GM18858 (cell line): Measurements from ENCODE around the gene ZBTB16.

Experiments used
- ATAC-seq: cut with Tn5 transposase; IDR thresholded peaks from one replicate; pipeline ENCODE4 v1.9.1; 2021; ENCODE audit not compliant: unreplicated experiment

The ZBTB16 gene

GRCh38 chr11:114063829-114064201, 4.3 kb downstream of the ZBTB16 start:
- no peak for ATAC-seq

DNA sequence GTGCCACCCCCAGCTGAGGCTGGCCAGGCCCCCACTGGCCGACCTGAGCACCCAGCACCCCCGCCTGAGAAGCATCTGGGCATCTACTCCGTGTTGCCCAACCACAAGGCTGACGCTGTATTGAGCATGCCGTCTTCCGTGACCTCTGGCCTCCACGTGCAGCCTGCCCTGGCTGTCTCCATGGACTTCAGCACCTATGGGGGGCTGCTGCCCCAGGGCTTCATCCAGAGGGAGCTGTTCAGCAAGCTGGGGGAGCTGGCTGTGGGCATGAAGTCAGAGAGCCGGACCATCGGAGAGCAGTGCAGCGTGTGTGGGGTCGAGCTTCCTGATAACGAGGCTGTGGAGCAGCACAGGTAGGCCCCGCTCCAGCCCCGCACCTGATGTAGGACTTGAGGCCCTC, 4.7 kb downstream of the ZBTB16 start:
- no peak for ATAC-seq

- no peak for ATAC-seq
Measured at GRCh38 chr11:114065094-114065493, 5.6 kb downstream of the ZBTB16 start.

DNA sequence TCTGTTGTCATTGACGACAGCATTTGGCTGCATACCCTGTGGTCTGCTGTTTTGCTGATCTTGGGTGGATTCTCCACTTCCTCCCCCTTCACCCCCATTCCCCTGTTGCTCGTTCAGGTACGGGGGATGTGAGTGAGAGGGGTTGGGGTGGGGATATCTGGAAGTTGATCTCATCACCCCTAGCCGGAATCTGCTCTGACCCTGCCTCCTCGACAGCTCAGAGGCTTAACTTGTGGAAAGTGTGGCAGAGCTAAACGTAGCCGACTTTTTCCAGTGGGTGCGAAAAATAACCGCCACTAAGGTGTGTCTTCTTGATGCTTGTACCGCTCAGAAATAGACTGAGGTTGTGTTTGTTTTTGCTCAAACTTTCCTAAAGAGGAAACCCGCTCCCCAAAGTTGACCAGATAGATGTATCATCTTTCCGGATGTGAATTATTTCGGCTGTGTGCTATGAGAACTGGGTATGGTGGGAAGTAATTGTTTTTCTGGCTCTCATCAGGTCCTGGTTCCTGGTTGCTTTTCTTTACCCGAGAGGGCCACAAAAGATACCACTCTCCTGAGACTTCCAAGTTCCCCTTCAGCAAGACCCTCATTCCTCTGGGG, 6.6 kb downstream of the ZBTB16 start:
- ATAC-seq, result no peak

- no peak for ATAC-seq
Measured at GRCh38 chr11:114068327-114068726, 8.8 kb downstream of the ZBTB16 start.

DNA sequence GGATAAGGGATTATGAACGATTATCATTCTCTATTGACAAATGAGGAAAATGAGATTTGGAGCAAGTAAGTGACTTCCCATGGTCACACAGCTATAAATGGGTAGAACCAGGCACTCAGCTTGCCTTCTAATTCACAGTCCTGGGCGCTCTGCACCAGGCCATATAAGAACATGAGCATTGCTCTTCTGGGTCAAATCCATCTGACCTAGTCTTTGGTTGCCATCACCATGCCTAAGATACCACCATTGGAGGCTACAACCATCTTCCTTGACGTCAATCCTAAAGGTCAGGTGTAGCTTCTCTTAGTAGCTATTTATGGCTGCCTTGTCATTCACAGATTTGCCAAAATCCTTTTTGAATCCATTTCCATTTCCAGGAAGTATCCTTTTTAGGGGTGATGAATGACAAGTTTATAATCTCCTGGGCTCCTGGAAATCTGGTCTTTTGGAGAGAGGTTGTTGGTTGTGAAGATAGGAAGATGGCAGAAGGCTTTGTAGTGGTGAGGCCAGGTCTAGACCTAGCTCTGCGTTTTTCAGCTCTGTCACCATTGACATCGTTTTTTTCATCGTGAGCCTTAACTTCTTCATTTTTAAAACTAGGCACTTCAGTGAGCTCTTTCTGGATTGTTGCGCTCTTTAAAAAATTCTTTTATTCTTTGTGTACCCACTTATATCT, 11.1 kb downstream of the ZBTB16 start:
- ATAC-seq, result no peak

- no peak for ATAC-seq
Measured at GRCh38 chr11:114073007-114073827, 13.7 kb downstream of the ZBTB16 start.

DNA sequence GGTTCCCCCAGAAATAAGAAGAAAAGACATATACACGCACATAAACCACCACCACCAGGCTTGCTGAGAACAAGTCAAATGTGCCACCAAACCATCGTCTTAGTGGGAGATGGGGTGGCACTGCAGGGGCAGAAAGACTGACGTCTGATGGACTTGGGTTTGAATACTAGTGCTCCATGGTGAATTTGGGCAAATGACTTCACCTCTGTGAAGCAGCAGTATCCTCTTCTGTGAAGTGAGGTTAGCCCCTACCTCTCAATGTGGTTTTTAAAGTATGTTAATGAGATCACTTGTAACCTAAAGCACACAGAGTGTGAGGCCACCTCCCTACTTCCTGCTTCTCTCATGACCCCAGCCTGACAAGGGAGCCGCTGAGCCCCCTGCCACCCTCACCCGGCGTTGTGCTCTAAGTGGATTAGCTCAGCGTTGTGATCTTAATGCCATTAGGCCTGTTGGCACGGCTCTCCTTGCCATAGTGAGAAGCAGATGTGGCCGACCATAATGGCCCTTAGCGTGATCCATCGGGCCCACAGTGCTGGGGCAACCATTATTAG, 14.4 kb downstream of the ZBTB16 start:
- ATAC-seq, result no peak

- no peak for ATAC-seq
Measured at GRCh38 chr11:114074546-114075343, 15.2 kb downstream of the ZBTB16 start.

GRCh38 chr11:114075344-114075610, 15.8 kb downstream of the ZBTB16 start:
- ATAC-seq, result no peak

DNA sequence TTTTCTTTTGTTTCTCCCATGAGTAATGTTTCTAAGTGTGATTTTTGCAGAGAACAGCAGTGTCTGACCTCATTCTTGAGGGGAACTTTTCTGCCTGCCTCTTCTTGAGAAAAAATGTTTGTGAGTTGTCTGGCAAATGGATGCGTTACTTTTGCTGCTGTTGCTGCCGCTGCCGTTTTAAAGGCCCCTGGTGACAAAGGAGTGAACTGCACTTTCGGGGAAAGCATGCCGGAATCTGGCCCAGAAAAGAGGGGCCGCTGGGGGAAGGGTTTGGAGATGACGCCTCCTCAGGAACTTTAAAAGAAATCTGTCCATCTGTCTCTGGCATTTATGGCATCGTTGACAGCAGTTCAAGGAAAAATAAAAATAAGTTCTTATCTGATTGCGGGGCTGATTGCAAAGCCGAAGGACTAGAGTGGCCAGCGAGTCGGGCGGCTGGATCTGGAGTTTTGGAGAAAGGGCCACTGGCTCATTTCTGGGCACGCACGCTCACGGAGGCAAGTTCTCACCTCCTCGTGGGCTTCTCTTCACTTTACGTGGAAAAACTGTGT, 16.5 kb downstream of the ZBTB16 start:
- ATAC-seq, result no peak

- ATAC-seq, result no peak
Measured at GRCh38 chr11:114076921-114077331, 17.4 kb downstream of the ZBTB16 start.

DNA sequence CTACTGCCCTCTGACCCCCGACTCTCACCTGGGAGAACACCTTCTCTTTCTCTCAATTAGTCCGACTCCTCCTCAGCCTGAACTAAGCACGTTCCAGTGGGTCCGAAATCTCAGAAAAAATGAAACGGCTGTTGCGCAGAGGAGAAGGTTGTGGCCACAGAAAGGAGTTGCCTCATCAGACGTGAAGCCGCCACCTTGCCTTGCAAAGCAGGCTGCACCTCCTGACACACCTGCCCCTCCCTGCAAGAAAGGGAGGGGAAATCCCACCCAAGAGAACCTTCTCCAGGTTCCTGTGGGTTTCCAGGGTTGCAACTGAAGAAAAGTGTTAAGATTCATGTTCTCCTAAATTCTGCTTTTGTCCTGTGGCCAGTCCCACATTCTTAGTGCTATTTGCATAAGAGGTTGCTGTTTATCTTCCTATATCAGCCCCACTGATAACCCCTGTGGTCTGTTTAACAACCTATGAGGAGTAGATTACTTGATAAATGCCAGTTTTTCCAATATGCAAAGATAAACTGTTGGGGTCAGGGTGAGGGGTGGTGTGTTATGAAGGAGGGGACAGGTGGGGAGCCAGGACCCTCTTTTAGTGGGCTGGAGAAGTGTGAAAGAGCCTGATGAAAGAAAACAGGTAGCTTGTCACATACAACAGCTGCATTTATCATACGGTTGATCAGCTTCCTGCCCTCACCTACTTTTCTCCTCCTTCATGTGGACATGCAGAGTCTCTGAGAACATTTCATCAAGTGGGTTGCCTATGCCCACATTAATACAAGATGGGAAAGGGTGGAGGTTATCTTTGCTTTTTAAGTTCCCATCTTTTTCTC, 18.2 kb downstream of the ZBTB16 start:
- no peak for ATAC-seq

GRCh38 chr11:114078423-114078822, 18.9 kb downstream of the ZBTB16 start:
- ATAC-seq, result no peak

GRCh38 chr11:114079511-114080065, 20.1 kb downstream of the ZBTB16 start:
- no peak for ATAC-seq

GRCh38 chr11:114080219-114080618, 20.7 kb downstream of the ZBTB16 start:
- ATAC-seq, result no peak

DNA sequence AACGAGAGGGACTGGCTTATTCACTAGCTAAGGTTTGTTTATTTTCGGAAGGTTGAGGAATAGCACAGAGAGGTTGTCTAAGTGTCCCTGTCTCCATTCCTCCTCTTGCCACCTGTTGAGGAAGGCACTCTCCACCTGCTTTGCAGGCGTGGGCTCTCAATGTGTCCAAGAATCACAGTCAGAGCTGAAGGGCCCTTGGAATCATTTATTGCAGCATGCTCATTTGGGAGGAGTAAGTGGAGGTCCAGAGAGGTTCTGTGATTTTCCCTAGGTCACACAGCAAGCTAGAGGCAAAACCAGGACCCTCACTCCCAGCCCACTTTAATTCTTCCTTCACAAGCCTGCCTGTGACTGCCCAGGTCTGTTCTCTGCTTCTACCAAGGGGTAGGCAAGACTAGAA, 21.3 kb downstream of the ZBTB16 start:
- no peak for ATAC-seq

DNA sequence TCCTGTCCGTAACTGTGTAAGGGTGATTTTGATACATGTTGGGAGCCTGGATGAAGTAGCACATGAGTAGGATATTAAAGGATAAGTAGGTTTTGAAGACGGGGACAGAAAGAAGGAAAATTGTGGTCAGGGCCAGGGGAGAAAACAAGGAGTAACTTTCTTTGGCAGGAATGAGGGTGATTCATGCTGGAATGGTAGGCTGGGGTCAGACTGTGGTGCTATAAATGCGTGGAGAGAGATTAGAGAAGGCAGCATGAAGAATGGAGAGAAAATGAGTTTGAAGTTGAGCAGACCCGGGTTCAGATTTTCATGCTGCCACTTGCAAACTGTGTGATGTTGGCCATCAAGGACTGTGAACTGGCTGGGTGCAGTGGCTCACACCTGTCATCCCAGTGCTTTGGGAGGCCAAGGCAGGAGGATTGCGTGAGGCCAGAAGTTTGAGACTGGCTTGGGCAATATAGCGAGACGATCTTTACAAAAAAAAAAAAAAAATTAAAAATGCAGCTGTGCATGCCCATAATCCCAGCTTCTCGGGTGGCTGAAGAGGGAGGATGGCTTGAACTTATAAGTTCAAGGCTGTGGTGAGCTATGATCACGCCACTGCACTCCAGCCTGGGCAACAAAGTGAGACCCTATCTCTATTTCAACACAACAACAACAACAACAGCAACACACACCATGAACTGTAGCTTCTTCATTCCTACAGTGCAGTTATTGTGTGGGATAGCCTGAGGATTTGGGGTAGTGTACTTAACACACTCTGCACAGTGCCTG, 22.3 kb downstream of the ZBTB16 start:
- ATAC-seq, result no peak

DNA sequence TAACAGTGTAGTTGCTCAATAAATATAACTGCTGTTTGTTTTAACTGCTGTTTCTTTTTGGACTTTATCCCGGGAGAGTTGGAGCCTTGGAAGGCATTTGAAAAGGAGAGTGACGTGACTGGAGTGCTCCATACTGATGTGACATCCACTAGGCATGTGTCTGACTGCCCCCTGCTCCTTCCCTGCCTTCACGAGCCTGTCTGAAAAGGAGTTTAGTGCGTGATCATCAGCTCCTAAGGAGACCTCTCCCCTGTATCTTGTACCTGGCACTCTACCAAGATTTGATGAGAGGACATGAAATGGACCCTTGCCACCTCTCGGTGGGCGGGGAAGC, 22.9 kb downstream of the ZBTB16 start:
- no peak for ATAC-seq
